Vagina (tissue), 2 donors: ENCODE data around the gene CLEC2A. TPM values are rescaled to one million over a fixed set of nuclear protein-coding genes. Genes with fewer than 3 reads are reported as not detected.
A peak's percentile ranks its signal among the peaks of the same experiment; 100 is the strongest.

Experiments used
- DNase-seq, 2 donors: peaks; one replicate each; pipeline ENCODE4 v3.0.0-alpha.2; 2017; ENCODE audit errors: extremely low spot score in 2 of 2
- H3K27ac ChIP-seq: fragments of 200-600 bp; sonication (generic); one replicate; pipeline ENCODE4 v1.5.1; 2019
- H3K27me3 ChIP-seq: fragments of 200-600 bp; sonication (generic); one replicate; pipeline ENCODE4 v1.5.1; 2019
- H3K36me3 ChIP-seq, 2 donors: fragments of 200-600 bp; sonication (generic); one replicate each; pipeline ENCODE4 v1.5.1; 2017 to 2019
- H3K4me1 ChIP-seq: fragments of 200-600 bp; sonication (generic); one replicate; pipeline ENCODE4 v1.5.1; 2019
- H3K4me3 ChIP-seq, 2 donors: fragments of 200-600 bp; sonication (generic); 1 replicate in 1 of 2; 2 replicates in 1 of 2; pipeline ENCODE4 v1.5.1; 2016 to 2019
- H3K9me3 ChIP-seq: fragments of 200-600 bp; sonication (generic); one replicate; pipeline ENCODE4 v1.5.1; 2019
- CTCF ChIP-seq, 3 experiments: fragments of 450-650 bp in 2 of 3; fragments of 200-600 bp in 1 of 3; sonication (generic) in 1 of 3; IDR thresholded peaks; one replicate each; pipeline ENCODE4 v1.5.1; 2017 to 2019; ENCODE audit warnings: antibody characterized with exemption in 3 of 3, mild to moderate bottlenecking in 2 of 3, moderate library complexity in 2 of 3
- POLR2A ChIP-seq, 2 donors: fragments of 450-650 bp; IDR thresholded peaks; one replicate each; pipeline ENCODE4 v1.6.1; 2017; ENCODE audit warnings: antibody characterized with exemption in 2 of 2, mild to moderate bottlenecking in 2 of 2, moderate library complexity in 2 of 2
- POLR2AphosphoS5 ChIP-seq, 2 donors: sonication (generic); formaldehyde crosslinking; IDR thresholded peaks; one replicate each; pipeline ENCODE4 v1.9.0; 2017; ENCODE audit warnings: antibody characterized with exemption in 2 of 2, mild to moderate bottlenecking in 2 of 2, low read depth in 1 of 2; ENCODE audit not compliant: insufficient read depth in 1 of 2
- intact Hi-C: fragments of 100-400 bp; cut with DNase I; formaldehyde crosslinking; loops from one replicate; pipeline ENCODE4 v1.15.1; 2023
- total RNA-seq: library from RNA; depleted of rRNA; stranded (reverse); fragments of >200 nt; gene quantifications from one replicate; pipeline ENCODE4 v1.2.3, GENCODE V29; 2016

Gene CLEC2A
- total RNA-seq, 1 donor from 2014 or later = not detected

- peak within 1 kb of the TSS; percentile 44 to 50 for H3K4me3 ChIP-seq
- intact Hi-C loops = loop anchor here (10.0 kb wide), 1 partner anchor 885 kb away; no protein-coding TSS in a partner anchor
- H3K27me3 ChIP-seq = no peaks in the 10 kb centered on the region
- TF ChIP-seq CTCF (IDR thresholded peaks at IDR 0.05) (no peak), POLR2AphosphoS5 (IDR thresholded peaks at IDR 0.05; ENCODE audit: insufficient read depth in 1 of 2, low read depth in 1 of 2) (peak; percentile 31 to 91), POLR2A (IDR thresholded peaks at IDR 0.05) (peak in 1 of 2 donors; percentile 22)
- no peaks in the 10 kb centered on the region for H3K9me3 ChIP-seq
- H3K4me1 ChIP-seq = peaks cover 31% of the 10 kb centered on the region
- DNase-seq = no peak
- H3K27ac ChIP-seq = peak within 1 kb of the TSS; percentile 94
- no peaks in the 10 kb centered on the region for H3K36me3 ChIP-seq
These were observed 62.6 kb downstream of the CLEC2A start, which contains the start of gene CLEC2B for GRCh38 chr12:9869307-9870161. TSS of gene CLEC2B (minus strand) at chr12:9869354.

GRCh38 chr12:9868951-9869306, 63.2 kb downstream of the CLEC2A start:
- H3K36me3 ChIP-seq = peaks cover 0 to 4% of the 10 kb centered on the region in 2 donors
- H3K9me3 ChIP-seq = no peaks in the 10 kb centered on the region
- DNase-seq = no peak
- H3K27me3 ChIP-seq = no peaks in the 10 kb centered on the region
- peak overlapping the region; percentile 44 to 50 for H3K4me3 ChIP-seq
- TF ChIP-seq POLR2A (IDR thresholded peaks at IDR 0.05) (no peak), CTCF (IDR thresholded peaks at IDR 0.05) (no peak), POLR2AphosphoS5 (IDR thresholded peaks at IDR 0.05; ENCODE audit: insufficient read depth in 1 of 2, low read depth in 1 of 2) (no peak)
- peak overlapping the region; percentile 94 for H3K27ac ChIP-seq
- H3K4me1 ChIP-seq = peaks cover 31% of the 10 kb centered on the region
- intact Hi-C loops = loop anchor here (10.0 kb wide), 1 partner anchor 886 kb away; no protein-coding TSS in a partner anchor

- Histone ChIP-seq H3K4me3 (peak overlapping the region; percentile 44 to 50), H3K27ac (peak overlapping the region; percentile 94), H3K4me1 (peaks cover 31% of the 10 kb centered on the region), H3K9me3 (no peaks in the 10 kb centered on the region), H3K36me3 (peaks cover 0 to 4% of the 10 kb centered on the region in 2 donors), H3K27me3 (no peaks in the 10 kb centered on the region)
- intact Hi-C loops = loop anchor here (10.0 kb wide), 1 partner anchor 886 kb away; no protein-coding TSS in a partner anchor
- TF ChIP-seq POLR2A (IDR thresholded peaks at IDR 0.05) (no peak), POLR2AphosphoS5 (IDR thresholded peaks at IDR 0.05; ENCODE audit: insufficient read depth in 1 of 2, low read depth in 1 of 2) (no peak), CTCF (IDR thresholded peaks at IDR 0.05) (no peak)
- no peak for DNase-seq
These were observed 63.8 kb downstream of the CLEC2A start for GRCh38 chr12:9868311-9868801.

- peak overlapping the region; percentile 94 for H3K27ac ChIP-seq
- TF ChIP-seq CTCF (IDR thresholded peaks at IDR 0.05) = no peak
- TF ChIP-seq POLR2AphosphoS5 (IDR thresholded peaks at IDR 0.05; ENCODE audit: insufficient read depth in 1 of 2, low read depth in 1 of 2) = no peak
- TF ChIP-seq POLR2A (IDR thresholded peaks at IDR 0.05) = no peak
- DNase-seq = no peak
- H3K4me3 ChIP-seq = peak overlapping the region; percentile 15 to 50
- intact Hi-C loops = loop anchor here (10.0 kb wide), 1 partner anchor 887 kb away; no protein-coding TSS in a partner anchor
- peaks cover 26% of the 10 kb centered on the region for H3K4me1 ChIP-seq
- H3K27me3 ChIP-seq = no peaks in the 10 kb centered on the region
- H3K36me3 ChIP-seq = peaks cover 0 to 4% of the 10 kb centered on the region in 2 donors
- no peaks in the 10 kb centered on the region for H3K9me3 ChIP-seq
These were observed 64.6 kb downstream of the CLEC2A start for GRCh38 chr12:9867531-9867930.
